Neuronal stem cell (in vitro differentiated cells): Measurements from ENCODE around the gene SMAD7.

Source experiments
- DNase-seq: peaks from one replicate; pipeline ENCODE4 v3.0.0-alpha.2; 2013; ENCODE audit warnings: low spot score
- H2AFZ ChIP-seq: one replicate; pipeline ENCODE4 v1.6.1; 2013; ENCODE audit warnings: mild to moderate bottlenecking, low read length, inconsistent platforms
- H2AK5ac ChIP-seq: 2 replicates; pipeline ENCODE4 v1.6.1; 2013; ENCODE audit warnings: low read depth, mild to moderate bottlenecking, inconsistent platforms, low read length, moderate library complexity, mixed read lengths
- H2BK120ac ChIP-seq: 2 replicates; pipeline ENCODE4 v1.6.1; 2013; ENCODE audit warnings: low read depth, mild to moderate bottlenecking, inconsistent platforms, low read length, moderate library complexity, mixed read lengths
- H2BK12ac ChIP-seq: one replicate; pipeline ENCODE4 v1.6.1; 2013; ENCODE audit warnings: low read length, inconsistent platforms
- H2BK15ac ChIP-seq: 2 replicates; pipeline ENCODE4 v1.6.1; 2013; ENCODE audit warnings: mild to moderate bottlenecking, low read length, inconsistent platforms, mixed read lengths
- H2BK5ac ChIP-seq: one replicate; pipeline ENCODE4 v1.6.1; 2013; ENCODE audit warnings: inconsistent platforms, mild to moderate bottlenecking, low read length, moderate library complexity
- H3K14ac ChIP-seq: one replicate; pipeline ENCODE4 v1.6.1; 2013; ENCODE audit warnings: low read length, inconsistent platforms
- H3K18ac ChIP-seq: 2 replicates; pipeline ENCODE4 v1.6.1; 2013; ENCODE audit warnings: low read length, inconsistent platforms
- H3K23ac ChIP-seq: 2 replicates; pipeline ENCODE4 v1.6.1; 2013; ENCODE audit warnings: low read depth, mild to moderate bottlenecking, mixed read lengths, low read length, inconsistent platforms; ENCODE audit not compliant: poor library complexity
- H3K27ac ChIP-seq: replicated peaks from 3 replicates; pipeline ENCODE4 v1.5.1; 2013; ENCODE audit warnings: low read length, inconsistent platforms
- H3K27me3 ChIP-seq, 3 experiments: 2 replicates each; pipeline ENCODE4 v1.6.1; 2013; ENCODE audit warnings: low read length in 3 of 3, mild to moderate bottlenecking in 2 of 3, inconsistent platforms in 1 of 3, low read depth in 1 of 3, mixed read lengths in 1 of 3, moderate library complexity in 1 of 3; ENCODE audit not compliant: control insufficient read depth in 3 of 3, insufficient read depth in 3 of 3
- H3K36me3 ChIP-seq, 2 donors: replicated peaks in 1 of 2; 2 replicates each; pipeline ENCODE4 v1.6.1; 2013; ENCODE audit warnings: low read length in 2 of 2; ENCODE audit not compliant: control insufficient read depth in 2 of 2, insufficient read depth in 2 of 2
- H3K4ac ChIP-seq: 2 replicates; pipeline ENCODE4 v1.6.1; 2013; ENCODE audit warnings: inconsistent platforms, mild to moderate bottlenecking, low read length, moderate library complexity
- H3K4me1 ChIP-seq, 2 donors: 1 replicate in 1 of 2; 2 replicates in 1 of 2; pipeline ENCODE4 v1.6.1; 2013; ENCODE audit warnings: low read length in 2 of 2, low read depth in 1 of 2; ENCODE audit not compliant: control insufficient read depth in 2 of 2, insufficient read depth in 1 of 2
- H3K4me2 ChIP-seq: one replicate; pipeline ENCODE4 v1.6.1; 2013; ENCODE audit warnings: mild to moderate bottlenecking, low read length, inconsistent platforms; ENCODE audit not compliant: insufficient read depth, poor library complexity, severe bottlenecking
- H3K4me3 ChIP-seq, 2 donors: 2 replicates each; pipeline ENCODE4 v1.5.1; 2013; ENCODE audit warnings: low read length in 2 of 2, mild to moderate bottlenecking in 2 of 2, inconsistent platforms in 1 of 2, moderate library complexity in 1 of 2
- H3K79me1 ChIP-seq: one replicate; pipeline ENCODE4 v1.6.1; 2013; ENCODE audit warnings: low read depth, mild to moderate bottlenecking, inconsistent platforms, low read length, moderate library complexity
- H3K9ac ChIP-seq: one replicate; pipeline ENCODE4 v1.6.1; 2013; ENCODE audit warnings: mild to moderate bottlenecking, low read depth, low read length, inconsistent platforms; ENCODE audit not compliant: poor library complexity
- H3K9me3 ChIP-seq, 2 donors: replicated peaks in 1 of 2; 2 replicates each; pipeline versions ENCODE3 to v1.6.1; 2013; ENCODE audit warnings: low read length in 2 of 2, mild to moderate bottlenecking in 2 of 2, inconsistent platforms in 1 of 2, low read depth in 1 of 2, mixed read lengths in 1 of 2, moderate library complexity in 1 of 2; ENCODE audit not compliant: control insufficient read depth in 2 of 2, insufficient read depth in 1 of 2
- H4K8ac ChIP-seq: one replicate; pipeline ENCODE4 v1.6.1; 2013; ENCODE audit warnings: low read depth, mild to moderate bottlenecking, inconsistent platforms, low read length, moderate library complexity
- H4K91ac ChIP-seq: one replicate; pipeline ENCODE4 v1.6.1; 2013; ENCODE audit warnings: low read length, low read depth, mild to moderate bottlenecking, inconsistent platforms; ENCODE audit not compliant: poor library complexity
- WGBS, 2 donors: extraction: QIAGEN DNeasy Blood & Tissue Kit; methylation state at CpG; one replicate each; pipeline ENCODE4 v1.1.7; 2013; ENCODE audit warnings: missing lambda C conversion rate in 2 of 2, mixed read lengths in 1 of 2; ENCODE audit not compliant: insufficient read length in 2 of 2, insufficient replicate concordance in 1 of 2; ENCODE audit errors: extremely low coverage in 2 of 2; 5-methylcytosine and 5-hydroxymethylcytosine counted together

SMAD7 gene

GRCh38 chr18:48993586-48993985, 42.8 kb upstream of the SMAD7 start:
- Histone ChIP-seq H3K4me2 (no peak overlapping the region), H3K18ac (no peak overlapping the region), H3K79me1 (no peaks in the 10 kb centered on the region), H3K23ac (no peak overlapping the region), H3K4ac (no peak overlapping the region), H3K36me3 (no peaks in the 10 kb centered on the region), H3K4me3 (no peak overlapping the region), H3K14ac (no peak overlapping the region), H4K8ac (no peak overlapping the region), H3K27ac (no peak overlapping the region), H2BK120ac (no peak overlapping the region), H4K91ac (no peak overlapping the region), H2BK15ac (no peak overlapping the region), H2AFZ (no peak overlapping the region), H3K27me3 (peaks cover 0 to 12% (median 2%) of the 10 kb centered on the region in 3 experiments), H2AK5ac (no peak overlapping the region), H3K4me1 (peaks cover 20 to 22% of the 10 kb centered on the region in 2 donors), H3K9me3 (no peaks in the 10 kb centered on the region), H2BK12ac (no peak overlapping the region), H3K9ac (no peak overlapping the region), H2BK5ac (no peak overlapping the region)
- DNase-seq, result no peak
- no CpG with 5 or more reads among the region's 10 CpGs for WGBS, 2 donors

- peaks cover 0 to 12% (median 2%) of the 10 kb centered on the region in 3 experiments for H3K27me3 ChIP-seq
- H2AK5ac ChIP-seq, result no peak overlapping the region
- H2AFZ ChIP-seq, result no peak overlapping the region
- no peak overlapping the region for H3K9ac ChIP-seq
- no peak overlapping the region for H3K18ac ChIP-seq
- no peak overlapping the region for H3K27ac ChIP-seq
- no peak overlapping the region for H3K4ac ChIP-seq
- H4K91ac ChIP-seq, result no peak overlapping the region
- H3K23ac ChIP-seq, result no peak overlapping the region
- no peak overlapping the region for H4K8ac ChIP-seq
- H3K4me3 ChIP-seq, result no peak overlapping the region
- no peak overlapping the region for H3K14ac ChIP-seq
- H2BK120ac ChIP-seq, result no peak overlapping the region
- H2BK15ac ChIP-seq, result no peak overlapping the region
- WGBS, 2 donors, result no CpG with 5 or more reads among the region's 12 CpGs
- no peak overlapping the region for H3K4me2 ChIP-seq
- H2BK5ac ChIP-seq, result no peak overlapping the region
- H3K4me1 ChIP-seq, result peaks cover 16% of the 10 kb centered on the region in 2 donors
- no peaks in the 10 kb centered on the region for H3K79me1 ChIP-seq
- no peaks in the 10 kb centered on the region for H3K9me3 ChIP-seq
- DNase-seq, result no peak
- no peak overlapping the region for H2BK12ac ChIP-seq
- H3K36me3 ChIP-seq, result no peaks in the 10 kb centered on the region
Observed at GRCh38 chr18:48992791-48993555, 42.2 kb upstream of the SMAD7 start.

- H3K4me1 ChIP-seq, result peaks cover 14% of the 10 kb centered on the region in 2 donors
Observed at GRCh38 chr18:48992133-48992532, 41.4 kb upstream of the SMAD7 start.

GRCh38 chr18:48991676-48992075, 40.9 kb upstream of the SMAD7 start:
- peak overlapping the region; percentile 26 for H3K18ac ChIP-seq
- H2AK5ac ChIP-seq, result peak overlapping the region; percentile 27
- WGBS, 2 donors, result no CpG with 5 or more reads among the region's 10 CpGs
- H4K91ac ChIP-seq, result no peak overlapping the region
- H3K27me3 ChIP-seq, result peaks cover 0 to 12% (median 2%) of the 10 kb centered on the region in 3 experiments
- H3K4ac ChIP-seq, result no peak overlapping the region
- H3K36me3 ChIP-seq, result no peaks in the 10 kb centered on the region
- H2BK5ac ChIP-seq, result no peak overlapping the region
- peaks cover 15 to 19% of the 10 kb centered on the region in 2 donors for H3K4me1 ChIP-seq
- H4K8ac ChIP-seq, result no peak overlapping the region
- H2BK15ac ChIP-seq, result peak overlapping the region; percentile 17
- no peak overlapping the region for H3K14ac ChIP-seq
- no peak overlapping the region for H3K4me2 ChIP-seq
- no peak overlapping the region for H2BK120ac ChIP-seq
- no peaks in the 10 kb centered on the region for H3K9me3 ChIP-seq
- H2AFZ ChIP-seq, result peak overlapping the region; percentile 11
- H3K23ac ChIP-seq, result peak overlapping the region; percentile 8
- no peaks in the 10 kb centered on the region for H3K79me1 ChIP-seq
- no peak overlapping the region for H3K27ac ChIP-seq
- H3K4me3 ChIP-seq, result no peak overlapping the region
- no peak for DNase-seq
- H3K9ac ChIP-seq, result peak overlapping the region; percentile 45
- peak overlapping the region; percentile 41 for H2BK12ac ChIP-seq

More at GRCh38 chr18:48992133-48992532, 41.4 kb upstream of the SMAD7 start:
- WGBS, 2 donors, result no CpG with 5 or more reads among the region's 8 CpGs
- DNase-seq, result no peak
- peak overlapping the region; percentile 17 for H2BK15ac ChIP-seq
- H3K23ac ChIP-seq, result peak overlapping the region; percentile 8
- H3K9me3 ChIP-seq, result no peaks in the 10 kb centered on the region
- peak overlapping the region; percentile 36 for H3K18ac ChIP-seq
- no peak overlapping the region for H3K4me3 ChIP-seq
- no peak overlapping the region for H2BK5ac ChIP-seq
- peaks cover 0 to 12% (median 2%) of the 10 kb centered on the region in 3 experiments for H3K27me3 ChIP-seq
- no peak overlapping the region for H4K91ac ChIP-seq
- no peak overlapping the region for H2BK120ac ChIP-seq
- H3K79me1 ChIP-seq, result no peaks in the 10 kb centered on the region
- H3K14ac ChIP-seq, result peak overlapping the region; percentile 65
- H3K27ac ChIP-seq, result no peak overlapping the region
- H3K9ac ChIP-seq, result peak overlapping the region; percentile 45
- H2AK5ac ChIP-seq, result peak overlapping the region; percentile 27
- peak overlapping the region; percentile 41 for H2BK12ac ChIP-seq
- H4K8ac ChIP-seq, result no peak overlapping the region
- H2AFZ ChIP-seq, result no peak overlapping the region
- H3K4ac ChIP-seq, result no peak overlapping the region
- no peak overlapping the region for H3K4me2 ChIP-seq
- no peaks in the 10 kb centered on the region for H3K36me3 ChIP-seq
